ENCODE data around the gene ADAMTSL4.

DNA sequence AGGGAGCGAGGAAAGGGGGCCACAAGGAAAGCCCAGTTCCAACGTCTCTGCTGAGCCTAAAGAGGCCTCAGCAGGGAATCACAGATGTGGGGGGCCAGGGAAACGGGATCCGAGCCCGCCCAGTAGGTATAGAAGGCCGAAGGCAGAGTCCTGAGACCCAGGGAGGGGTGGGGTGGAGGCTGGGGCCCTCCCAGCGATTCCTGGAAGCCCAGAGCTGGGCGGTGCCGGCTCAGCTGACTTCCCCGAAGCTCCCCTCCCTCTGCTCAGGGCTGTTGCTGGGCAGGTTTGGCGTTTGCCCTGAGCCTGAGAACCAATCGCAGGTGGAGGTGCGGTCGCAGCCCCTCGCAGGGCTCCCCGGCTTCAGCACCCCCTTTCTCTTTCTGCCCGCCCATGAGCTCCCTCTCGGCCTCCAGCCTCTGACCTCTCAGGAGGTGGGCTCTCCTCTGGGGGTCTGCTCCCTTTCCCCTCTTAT lies 12.8 kb downstream of the ADAMTSL4 start:
- TF ChIP-seq, protein P1, sequence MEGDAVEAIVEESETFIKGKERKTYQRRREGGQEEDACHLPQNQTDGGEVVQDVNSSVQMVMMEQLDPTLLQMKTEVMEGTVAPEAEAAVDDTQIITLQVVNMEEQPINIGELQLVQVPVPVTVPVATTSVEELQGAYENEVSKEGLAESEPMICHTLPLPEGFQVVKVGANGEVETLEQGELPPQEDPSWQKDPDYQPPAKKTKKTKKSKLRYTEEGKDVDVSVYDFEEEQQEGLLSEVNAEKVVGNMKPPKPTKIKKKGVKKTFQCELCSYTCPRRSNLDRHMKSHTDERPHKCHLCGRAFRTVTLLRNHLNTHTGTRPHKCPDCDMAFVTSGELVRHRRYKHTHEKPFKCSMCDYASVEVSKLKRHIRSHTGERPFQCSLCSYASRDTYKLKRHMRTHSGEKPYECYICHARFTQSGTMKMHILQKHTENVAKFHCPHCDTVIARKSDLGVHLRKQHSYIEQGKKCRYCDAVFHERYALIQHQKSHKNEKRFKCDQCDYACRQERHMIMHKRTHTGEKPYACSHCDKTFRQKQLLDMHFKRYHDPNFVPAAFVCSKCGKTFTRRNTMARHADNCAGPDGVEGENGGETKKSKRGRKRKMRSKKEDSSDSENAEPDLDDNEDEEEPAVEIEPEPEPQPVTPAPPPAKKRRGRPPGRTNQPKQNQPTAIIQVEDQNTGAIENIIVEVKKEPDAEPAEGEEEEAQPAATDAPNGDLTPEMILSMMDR (IDR thresholded peaks at IDR 0.05; ENCODE audit: extremely low read depth in 1 of 2, insufficient read depth in 1 of 2, low read depth in 1 of 2, low read length in 2 of 2), result no peak
- peak; percentile 15 for TF ChIP-seq POLR2A (IDR thresholded peaks at IDR 0.05; ENCODE audit: low read depth, low read length)
- TF ChIP-seq EZH2 (IDR thresholded peaks at IDR 0.05; ENCODE audit: borderline replicate concordance, low read depth, low read length, severe bottlenecking), result no peak
- TF ChIP-seq POLR2AphosphoS5 (IDR thresholded peaks at IDR 0.05; ENCODE audit: insufficient read depth, low read depth, low read length), result peak; percentile 81
- TF ChIP-seq GATA2 (IDR thresholded peaks at IDR 0.05; ENCODE audit: insufficient read depth, insufficient read length, low read depth, low read length), result no peak
- TF ChIP-seq JUN (IDR thresholded peaks at IDR 0.05; ENCODE audit: borderline replicate concordance, insufficient read depth, insufficient read length, low read depth), result no peak
- TF ChIP-seq, protein P2, sequence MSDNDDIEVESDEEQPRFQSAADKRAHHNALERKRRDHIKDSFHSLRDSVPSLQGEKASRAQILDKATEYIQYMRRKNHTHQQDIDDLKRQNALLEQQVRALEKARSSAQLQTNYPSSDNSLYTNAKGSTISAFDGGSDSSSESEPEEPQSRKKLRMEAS (IDR thresholded peaks at IDR 0.05; ENCODE audit: insufficient read depth, insufficient read length), result no peak
- TF ChIP-seq MYC (IDR thresholded peaks at IDR 0.05; ENCODE audit: low read depth, low read length), result no peak
- TF ChIP-seq FOS (IDR thresholded peaks at IDR 0.05; ENCODE audit: borderline replicate concordance, insufficient read depth, low read length), result no peak
